Measurements from ENCODE around the gene NXPH1. TPM values are rescaled to one million over a fixed set of nuclear protein-coding genes. Genes with fewer than 3 reads are reported as not detected.
"Not testable (repeated sequence)": the region's sequence is repeated elsewhere in the genome, so short reads cannot be mapped to it uniquely, and the experiment has no call there.

The NXPH1 gene
- total RNA-seq, 2 donors from 2014 or later: not detected

GRCh38 chr7:8638076-8638475 lies 204.7 kb downstream of the NXPH1 start:
- no peaks in the 10 kb centered on the region for H3K27me3 Mint-ChIP-seq (ENCODE audit: low read depth)
- H3K27ac Mint-ChIP-seq: no peak overlapping the region
- H3K4me1 Mint-ChIP-seq (ENCODE audit: low read depth): no peaks in the 10 kb centered on the region
- H3K36me3 Mint-ChIP-seq (ENCODE audit: insufficient read depth in 2 of 2): no peaks in the 10 kb centered on the region
- no peaks in the 10 kb centered on the region for H3K9me3 Mint-ChIP-seq
- no peak overlapping the region for H3K4me3 Mint-ChIP-seq
- DNase-seq (no peak), ATAC-seq (replicated peaks in 1 of 2) (no peak)

DNA sequence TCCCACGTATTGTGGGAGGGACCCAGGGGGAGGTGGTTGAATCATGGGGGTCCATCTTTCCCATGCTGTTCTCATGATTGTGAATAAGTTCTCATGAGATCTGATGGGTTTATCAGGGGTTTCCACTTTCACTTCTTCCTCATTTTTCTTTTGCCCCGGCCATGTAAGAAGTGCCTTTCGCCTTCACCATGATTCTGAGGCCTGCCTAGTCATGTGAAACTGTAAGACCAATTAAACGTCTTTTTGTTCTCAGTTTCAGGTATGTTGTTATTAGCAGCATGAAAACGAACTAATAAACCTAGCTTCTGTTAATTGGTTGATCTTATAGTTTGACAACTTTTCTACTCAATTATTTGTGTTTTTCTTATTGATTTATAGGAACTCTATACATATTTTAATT lies 206.3 kb downstream of the NXPH1 start:
- H3K36me3 Mint-ChIP-seq (ENCODE audit: insufficient read depth in 2 of 2): no peaks in the 10 kb centered on the region
- ATAC-seq (replicated peaks in 1 of 2) (no peak), DNase-seq (no peak)
- H3K4me1 Mint-ChIP-seq (ENCODE audit: low read depth): no peaks in the 10 kb centered on the region
- no peak overlapping the region for H3K27ac Mint-ChIP-seq
- no peaks in the 10 kb centered on the region for H3K9me3 Mint-ChIP-seq
- H3K4me3 Mint-ChIP-seq: no peak overlapping the region
- no peaks in the 10 kb centered on the region for H3K27me3 Mint-ChIP-seq (ENCODE audit: low read depth)

GRCh38 chr7:8640671-8641070 lies 207.3 kb downstream of the NXPH1 start:
- H3K36me3 Mint-ChIP-seq (ENCODE audit: insufficient read depth in 2 of 2): no peaks in the 10 kb centered on the region
- H3K4me1 Mint-ChIP-seq (ENCODE audit: low read depth): no peaks in the 10 kb centered on the region
- no peak for ATAC-seq (replicated peaks in 1 of 2)
- no peaks in the 10 kb centered on the region for H3K9me3 Mint-ChIP-seq
- H3K27ac Mint-ChIP-seq: no peak overlapping the region
- H3K27me3 Mint-ChIP-seq (ENCODE audit: low read depth): no peaks in the 10 kb centered on the region
- DNase-seq: no peak
- H3K4me3 Mint-ChIP-seq: no peak overlapping the region

- Mint-ChIP-seq H3K36me3 (ENCODE audit: insufficient read depth in 2 of 2) (no peaks in the 10 kb centered on the region), H3K4me3 (no peak overlapping the region), H3K4me1 (ENCODE audit: low read depth) (no peaks in the 10 kb centered on the region), H3K27ac (no peak overlapping the region), H3K27me3 (ENCODE audit: low read depth) (no peaks in the 10 kb centered on the region), H3K9me3 (peaks cover 2 to 4% of the 10 kb centered on the region in 2 donors)
- ATAC-seq (replicated peaks in 1 of 2) (peak in 1 of 2 donors; percentile 17), DNase-seq (no peak)
Measured at GRCh38 chr7:8668627-8669500, 235.5 kb downstream of the NXPH1 start.

DNA sequence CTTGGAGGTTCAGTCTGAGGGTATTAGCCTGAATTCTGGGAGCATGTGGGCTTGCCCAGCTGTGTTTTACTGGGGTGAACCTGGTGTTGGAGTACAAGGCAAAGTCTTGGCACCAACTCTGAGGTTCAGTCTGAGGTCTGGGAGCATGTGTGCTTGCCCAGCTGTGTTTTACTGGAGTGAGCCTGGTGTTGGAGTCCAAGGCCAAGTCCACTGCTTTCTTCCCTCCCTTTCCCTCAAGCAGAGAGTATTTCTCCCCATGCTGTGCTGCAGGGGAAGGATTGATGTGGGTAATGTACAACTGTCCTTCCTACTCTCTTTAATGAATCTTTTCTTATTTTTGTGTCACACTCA lies 236.1 kb downstream of the NXPH1 start:
- ATAC-seq (replicated peaks in 1 of 2) (no peak), DNase-seq (no peak)
- Mint-ChIP-seq H3K27ac (no peak overlapping the region), H3K27me3 (ENCODE audit: low read depth) (no peaks in the 10 kb centered on the region), H3K4me3 (no peak overlapping the region), H3K9me3 (peaks cover 0 to 4% of the 10 kb centered on the region in 2 donors), H3K4me1 (ENCODE audit: low read depth) (no peaks in the 10 kb centered on the region), H3K36me3 (ENCODE audit: insufficient read depth in 2 of 2) (no peaks in the 10 kb centered on the region)

- ATAC-seq (replicated peaks in 1 of 2): no peak
- Mint-ChIP-seq H3K36me3 (ENCODE audit: insufficient read depth in 2 of 2) (no peaks in the 10 kb centered on the region), H3K4me1 (ENCODE audit: low read depth) (no peaks in the 10 kb centered on the region), H3K27me3 (ENCODE audit: low read depth) (no peaks in the 10 kb centered on the region), H3K9me3 (peaks cover 0 to 3% of the 10 kb centered on the region in 2 donors), H3K4me3 (no peak overlapping the region), H3K27ac (no peak overlapping the region)
- no peak for DNase-seq
Measured at GRCh38 chr7:8684426-8684825, 251.0 kb downstream of the NXPH1 start.

- H3K4me1 Mint-ChIP-seq (ENCODE audit: low read depth): no peaks in the 10 kb centered on the region
- no peaks in the 10 kb centered on the region for H3K27me3 Mint-ChIP-seq (ENCODE audit: low read depth)
- peaks cover 0 to 2% of the 10 kb centered on the region in 2 donors for H3K9me3 Mint-ChIP-seq
- H3K27ac Mint-ChIP-seq: no peak overlapping the region
- H3K4me3 Mint-ChIP-seq: no peak overlapping the region
- no peak for DNase-seq
- H3K36me3 Mint-ChIP-seq (ENCODE audit: insufficient read depth in 2 of 2): no peaks in the 10 kb centered on the region
- ATAC-seq (replicated peaks in 1 of 2): no peak
Measured at GRCh38 chr7:8699875-8700624, 266.6 kb downstream of the NXPH1 start.

GRCh38 chr7:8702807-8703206 lies 269.4 kb downstream of the NXPH1 start:
- Mint-ChIP-seq H3K36me3 (ENCODE audit: insufficient read depth in 2 of 2) (no peaks in the 10 kb centered on the region), H3K4me1 (ENCODE audit: low read depth) (no peaks in the 10 kb centered on the region), H3K9me3 (no peaks in the 10 kb centered on the region), H3K4me3 (no peak overlapping the region), H3K27ac (no peak overlapping the region), H3K27me3 (ENCODE audit: low read depth) (no peaks in the 10 kb centered on the region)
- ATAC-seq (replicated peaks in 1 of 2): no peak
- no peak for DNase-seq

GRCh38 chr7:8710124-8710523 lies 276.7 kb downstream of the NXPH1 start:
- Mint-ChIP-seq H3K4me3 (no peak overlapping the region), H3K27me3 (ENCODE audit: low read depth) (no peaks in the 10 kb centered on the region), H3K27ac (no peak overlapping the region), H3K4me1 (ENCODE audit: low read depth) (no peaks in the 10 kb centered on the region), H3K36me3 (ENCODE audit: insufficient read depth in 2 of 2) (no peaks in the 10 kb centered on the region), H3K9me3 (no peaks in the 10 kb centered on the region)
- no peak for ATAC-seq (replicated peaks in 1 of 2)
- no peak for DNase-seq

DNA sequence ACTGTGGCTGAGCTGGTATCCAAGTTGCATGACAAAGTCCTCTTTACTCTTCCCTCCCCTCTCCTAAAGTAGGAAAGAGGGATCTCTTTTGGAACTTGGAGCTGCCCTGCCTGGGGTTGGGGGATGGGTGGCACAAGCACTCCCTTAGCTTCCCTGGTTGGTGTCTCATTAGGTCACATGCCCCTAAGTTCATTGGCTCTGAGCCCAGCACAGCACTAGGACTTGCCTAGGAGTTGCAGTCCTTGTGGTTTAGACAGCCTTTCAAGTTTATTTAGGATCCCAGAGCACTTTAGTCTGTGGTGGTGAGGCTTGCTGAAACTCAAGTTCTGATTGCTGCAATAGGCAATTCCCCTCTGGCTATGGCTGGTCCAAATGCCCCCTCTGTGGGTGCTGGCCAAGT lies 281.4 kb downstream of the NXPH1 start:
- ATAC-seq (replicated peaks in 1 of 2) (no peak), DNase-seq (no peak)
- Mint-ChIP-seq H3K27me3 (ENCODE audit: low read depth) (no peaks in the 10 kb centered on the region), H3K9me3 (peaks cover 0 to 2% of the 10 kb centered on the region in 2 donors), H3K4me1 (ENCODE audit: low read depth) (no peaks in the 10 kb centered on the region), H3K36me3 (ENCODE audit: insufficient read depth in 2 of 2) (no peaks in the 10 kb centered on the region), H3K4me3 (no peak overlapping the region), H3K27ac (no peak overlapping the region)

DNA sequence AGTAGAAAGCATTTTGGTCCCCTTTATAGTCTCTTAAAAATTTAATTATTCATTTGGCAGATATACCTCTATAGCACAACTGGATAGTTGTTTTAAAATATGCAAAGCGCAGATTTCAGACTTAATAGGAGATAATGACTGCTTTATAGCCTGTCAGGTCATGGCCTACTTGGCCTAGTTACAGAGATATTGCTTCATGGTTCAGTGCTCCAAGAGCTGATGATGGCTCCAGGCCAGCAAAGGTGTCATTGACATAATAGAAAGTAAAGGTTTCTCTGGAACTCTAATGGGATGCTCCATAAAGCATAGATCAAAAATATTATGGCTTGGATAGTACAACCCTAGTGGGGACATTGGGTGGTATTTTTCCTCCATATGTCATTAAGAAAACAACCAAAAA lies 285.7 kb downstream of the NXPH1 start:
- H3K36me3 Mint-ChIP-seq (ENCODE audit: insufficient read depth in 2 of 2): no peaks in the 10 kb centered on the region
- no peak overlapping the region for H3K27ac Mint-ChIP-seq
- H3K4me3 Mint-ChIP-seq: no peak overlapping the region
- peaks cover 0 to 2% of the 10 kb centered on the region in 2 donors for H3K9me3 Mint-ChIP-seq
- no peaks in the 10 kb centered on the region for H3K4me1 Mint-ChIP-seq (ENCODE audit: low read depth)
- no peak for ATAC-seq (replicated peaks in 1 of 2)
- DNase-seq: no peak
- H3K27me3 Mint-ChIP-seq (ENCODE audit: low read depth): no peaks in the 10 kb centered on the region

DNA sequence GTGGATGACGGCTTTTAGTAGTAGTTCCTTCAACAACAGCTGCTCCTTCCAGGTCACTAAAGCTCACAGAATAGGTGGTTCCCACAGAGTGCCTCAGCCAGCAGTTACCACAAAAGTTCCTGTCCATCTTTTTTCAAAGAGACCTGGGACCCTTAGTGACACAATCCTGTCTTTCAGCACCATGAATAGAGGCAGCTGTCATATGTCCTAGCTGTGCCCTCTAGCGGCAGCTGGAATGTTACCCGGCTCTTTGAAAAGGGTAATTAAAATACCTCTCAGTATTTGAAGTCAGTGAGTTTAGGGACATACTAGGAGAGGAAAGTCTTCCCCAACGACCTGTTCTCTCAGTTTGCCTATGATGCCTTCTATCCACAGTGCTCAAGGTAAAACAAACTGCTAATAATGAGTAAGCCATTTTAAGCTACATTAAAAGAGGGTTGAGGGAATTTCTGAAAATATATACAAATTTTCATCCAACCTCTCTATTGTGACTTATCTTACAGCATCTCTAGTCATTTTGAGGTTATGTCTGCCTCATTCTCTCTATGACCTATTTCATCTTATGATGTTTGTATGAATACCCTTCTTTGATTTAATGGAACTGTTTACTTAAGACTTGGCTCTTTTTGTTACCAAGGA lies 290.8 kb downstream of the NXPH1 start:
- no peaks in the 10 kb centered on the region for H3K36me3 Mint-ChIP-seq (ENCODE audit: insufficient read depth in 2 of 2)
- no peaks in the 10 kb centered on the region for H3K9me3 Mint-ChIP-seq
- H3K4me3 Mint-ChIP-seq: no peak overlapping the region
- DNase-seq: peak; percentile 2 to 13
- peak in 1 of 2 donors; percentile 40 for ATAC-seq (replicated peaks in 1 of 2)
- no peaks in the 10 kb centered on the region for H3K27me3 Mint-ChIP-seq (ENCODE audit: low read depth)
- no peak overlapping the region for H3K27ac Mint-ChIP-seq
- H3K4me1 Mint-ChIP-seq (ENCODE audit: low read depth): no peaks in the 10 kb centered on the region

DNA sequence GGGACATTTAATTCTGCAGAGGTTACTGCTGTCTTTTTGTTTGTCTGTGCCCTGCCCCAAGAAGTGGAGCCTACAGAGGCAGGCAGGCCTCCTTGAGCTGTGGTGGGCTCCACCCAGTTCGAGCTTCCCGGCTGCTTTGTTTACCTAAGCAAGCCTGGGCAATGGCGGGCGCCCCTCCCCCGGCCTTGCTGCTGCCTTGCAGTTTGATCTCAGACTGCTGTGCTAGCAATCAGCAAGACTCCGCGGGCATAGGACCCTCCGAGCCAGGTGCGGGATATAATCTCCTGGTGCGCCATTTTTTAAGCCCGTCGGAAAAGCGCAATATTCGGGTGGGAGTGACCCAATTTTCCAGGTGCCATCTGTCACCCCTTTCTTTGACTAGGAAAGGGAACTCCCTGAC lies 298.3 kb downstream of the NXPH1 start:
- ATAC-seq (replicated peaks in 1 of 2); H3K4me1 Mint-ChIP-seq (ENCODE audit: low read depth); H3K9me3 Mint-ChIP-seq; DNase-seq; H3K36me3 Mint-ChIP-seq (ENCODE audit: insufficient read depth in 2 of 2); H3K27ac Mint-ChIP-seq; H3K27me3 Mint-ChIP-seq (ENCODE audit: low read depth); H3K4me3 Mint-ChIP-seq: not testable (repeated sequence)
